ENCODE results near the gene SPATS2.

DNA sequence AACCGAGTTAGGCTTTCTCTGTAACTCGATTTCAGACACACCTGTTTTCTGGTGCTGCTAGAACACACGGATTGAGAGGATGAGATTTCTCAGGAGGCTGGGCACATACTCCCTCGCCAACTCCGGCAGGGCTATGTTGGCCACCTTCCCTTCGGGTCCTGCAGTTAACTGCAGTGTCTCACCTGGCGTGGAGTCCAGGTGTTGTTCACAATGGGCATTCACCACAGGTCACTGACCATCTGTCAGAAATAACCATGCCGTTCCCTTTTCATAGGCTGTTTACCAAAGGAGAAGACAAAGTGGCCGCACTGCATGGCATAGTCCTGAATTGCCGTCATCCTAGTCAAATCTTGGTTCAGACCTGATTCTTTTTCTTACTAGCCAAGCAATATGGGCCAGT lies 166.1 kb downstream of the SPATS2 start:
- TF ChIP-seq CTCF (IDR thresholded peaks at IDR 0.05; ENCODE audit: low read depth, low read length, poor library complexity, severe bottlenecking) (no peak), EZH2phosphoT487 (IDR thresholded peaks at IDR 0.05; ENCODE audit: borderline replicate concordance, low read length) (no peak)
